Measurements from ENCODE around the gene PLCL2.

The PLCL2 gene

DNA sequence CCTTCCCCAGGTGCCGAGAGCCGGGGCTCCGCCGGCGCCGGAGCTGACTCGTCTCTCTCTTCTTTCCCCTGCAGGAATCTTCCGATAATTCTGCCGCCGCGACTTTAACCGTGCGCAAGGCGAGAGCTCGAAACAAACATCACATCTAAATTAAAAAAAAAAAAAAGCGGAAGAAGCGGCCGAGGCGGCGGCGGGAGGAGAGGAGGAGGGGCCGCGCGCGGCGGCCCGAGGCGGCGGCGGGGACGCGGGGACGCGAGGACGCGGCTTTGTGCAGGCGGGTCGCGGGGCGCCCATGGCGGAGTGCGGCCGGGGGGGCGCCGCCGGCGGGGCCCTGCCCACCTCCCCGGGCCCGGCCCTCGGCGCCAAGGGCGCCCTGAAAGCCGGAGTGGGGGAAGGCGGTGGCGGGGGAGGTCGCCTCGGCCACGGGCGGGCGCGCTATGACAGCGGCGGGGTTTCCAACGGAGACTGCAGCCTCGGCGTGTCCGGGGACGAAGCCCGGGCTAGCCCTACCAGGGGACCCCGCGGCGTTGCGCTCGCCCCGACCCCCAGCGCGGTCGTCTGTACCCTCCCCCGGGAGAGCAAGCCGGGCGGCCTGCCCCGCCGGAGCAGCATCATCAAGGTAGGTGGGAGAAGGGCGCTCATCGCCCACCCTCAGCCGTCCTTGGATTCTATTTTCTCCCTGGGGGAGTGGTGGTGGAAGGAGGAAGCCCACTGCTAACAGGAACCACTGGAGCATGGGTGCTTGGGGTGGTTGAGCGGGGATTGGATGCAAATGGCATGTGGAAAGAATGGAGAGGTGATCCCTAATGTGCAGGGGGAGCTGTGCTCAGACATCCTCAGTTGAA lies at the start of gene PLCL2:
TSS of gene PLCL2 (plus strand) at position 208 of the 845 bp plus-strand sequence. CDS start at position 293, 85 bp downstream.
- TF ChIP-seq, protein P1, sequence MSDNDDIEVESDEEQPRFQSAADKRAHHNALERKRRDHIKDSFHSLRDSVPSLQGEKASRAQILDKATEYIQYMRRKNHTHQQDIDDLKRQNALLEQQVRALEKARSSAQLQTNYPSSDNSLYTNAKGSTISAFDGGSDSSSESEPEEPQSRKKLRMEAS (IDR thresholded peaks at IDR 0.05; ENCODE audit: low read depth, low read length): no peak
- DNase-seq (ENCODE audit: low read depth): peak; percentile 72
- peak within 1 kb of the TSS; percentile 54 for H3K4me3 ChIP-seq (ENCODE audit: low read depth, low read length)

DNA sequence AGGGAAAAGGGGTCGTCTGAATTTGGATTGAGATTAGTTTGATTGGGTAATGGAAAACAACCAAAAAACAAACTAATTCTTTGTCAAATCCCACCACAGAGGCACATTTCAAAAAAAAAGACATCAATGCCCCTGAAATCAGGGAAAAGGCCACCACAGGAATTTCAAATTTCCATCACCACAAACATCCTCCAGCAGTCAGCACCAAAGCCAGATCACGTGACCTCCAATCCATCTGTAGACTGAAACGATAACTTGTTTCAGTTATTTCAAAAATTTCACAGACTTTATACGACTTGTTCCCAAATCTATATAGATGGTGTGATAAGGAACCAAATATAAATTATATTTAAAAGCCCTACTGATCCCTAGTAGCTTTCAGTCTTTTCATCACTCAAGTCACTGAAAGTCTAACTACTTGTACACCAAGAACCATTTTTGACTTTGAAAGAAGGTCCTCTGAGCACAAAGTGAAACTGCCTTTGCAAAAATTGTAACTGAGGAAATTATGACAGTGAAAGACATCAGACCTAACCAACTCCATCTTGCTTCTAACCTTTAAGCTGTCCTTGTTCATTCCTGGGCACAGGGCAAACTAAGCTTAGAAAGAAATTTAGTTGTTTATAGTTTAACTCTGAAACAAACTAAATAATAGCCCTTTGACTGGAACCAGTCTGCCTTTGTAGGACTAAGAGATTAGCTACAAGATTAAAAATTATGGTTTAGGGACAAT lies 48.1 kb upstream of the PLCL2 start:
- DNase-seq (ENCODE audit: low read depth): no peak
- H3K4me3 ChIP-seq (ENCODE audit: low read depth, low read length): no peak overlapping the region
- TF ChIP-seq MYC (IDR thresholded peaks at IDR 0.05; ENCODE audit: low read depth, low read length): no peak
- TF ChIP-seq, protein P2, sequence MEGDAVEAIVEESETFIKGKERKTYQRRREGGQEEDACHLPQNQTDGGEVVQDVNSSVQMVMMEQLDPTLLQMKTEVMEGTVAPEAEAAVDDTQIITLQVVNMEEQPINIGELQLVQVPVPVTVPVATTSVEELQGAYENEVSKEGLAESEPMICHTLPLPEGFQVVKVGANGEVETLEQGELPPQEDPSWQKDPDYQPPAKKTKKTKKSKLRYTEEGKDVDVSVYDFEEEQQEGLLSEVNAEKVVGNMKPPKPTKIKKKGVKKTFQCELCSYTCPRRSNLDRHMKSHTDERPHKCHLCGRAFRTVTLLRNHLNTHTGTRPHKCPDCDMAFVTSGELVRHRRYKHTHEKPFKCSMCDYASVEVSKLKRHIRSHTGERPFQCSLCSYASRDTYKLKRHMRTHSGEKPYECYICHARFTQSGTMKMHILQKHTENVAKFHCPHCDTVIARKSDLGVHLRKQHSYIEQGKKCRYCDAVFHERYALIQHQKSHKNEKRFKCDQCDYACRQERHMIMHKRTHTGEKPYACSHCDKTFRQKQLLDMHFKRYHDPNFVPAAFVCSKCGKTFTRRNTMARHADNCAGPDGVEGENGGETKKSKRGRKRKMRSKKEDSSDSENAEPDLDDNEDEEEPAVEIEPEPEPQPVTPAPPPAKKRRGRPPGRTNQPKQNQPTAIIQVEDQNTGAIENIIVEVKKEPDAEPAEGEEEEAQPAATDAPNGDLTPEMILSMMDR (IDR thresholded peaks at IDR 0.05; ENCODE audit: low read depth, low read length): no peak
- no peak for TF ChIP-seq POLR2A (IDR thresholded peaks at IDR 0.05; ENCODE audit: extremely low read depth, insufficient read length)
- TF ChIP-seq, protein P1 (IDR thresholded peaks at IDR 0.05; ENCODE audit: low read depth, low read length): no peak

DNA sequence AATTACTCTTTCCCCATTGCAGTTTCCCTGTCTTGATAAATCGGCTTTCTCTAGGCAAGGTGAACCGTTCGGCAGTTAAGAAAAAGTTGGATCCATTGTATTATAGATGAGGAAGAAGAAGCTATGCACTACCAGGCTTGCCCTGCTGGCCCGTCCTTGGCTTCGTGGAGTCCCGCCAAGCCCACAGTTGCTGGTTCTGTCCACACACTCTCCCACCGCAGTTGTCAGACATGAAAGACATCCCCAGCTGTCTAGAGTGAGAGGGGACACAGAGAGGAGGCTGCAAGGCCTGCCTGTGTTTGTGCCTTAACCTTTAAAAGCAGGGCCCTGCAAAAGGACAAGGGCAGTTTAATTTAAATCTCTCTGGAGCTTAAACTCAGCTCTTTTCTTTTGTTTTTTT lies 47.2 kb upstream of the PLCL2 start:
- no peak overlapping the region for H3K4me3 ChIP-seq (ENCODE audit: low read depth, low read length)
- DNase-seq (ENCODE audit: low read depth): no peak
- TF ChIP-seq, protein P2 (IDR thresholded peaks at IDR 0.05; ENCODE audit: low read depth, low read length): no peak
- no peak for TF ChIP-seq MYC (IDR thresholded peaks at IDR 0.05; ENCODE audit: low read depth, low read length)
- no peak for TF ChIP-seq POLR2A (IDR thresholded peaks at IDR 0.05; ENCODE audit: extremely low read depth, insufficient read length)
- TF ChIP-seq, protein P1 (IDR thresholded peaks at IDR 0.05; ENCODE audit: low read depth, low read length): no peak

DNA sequence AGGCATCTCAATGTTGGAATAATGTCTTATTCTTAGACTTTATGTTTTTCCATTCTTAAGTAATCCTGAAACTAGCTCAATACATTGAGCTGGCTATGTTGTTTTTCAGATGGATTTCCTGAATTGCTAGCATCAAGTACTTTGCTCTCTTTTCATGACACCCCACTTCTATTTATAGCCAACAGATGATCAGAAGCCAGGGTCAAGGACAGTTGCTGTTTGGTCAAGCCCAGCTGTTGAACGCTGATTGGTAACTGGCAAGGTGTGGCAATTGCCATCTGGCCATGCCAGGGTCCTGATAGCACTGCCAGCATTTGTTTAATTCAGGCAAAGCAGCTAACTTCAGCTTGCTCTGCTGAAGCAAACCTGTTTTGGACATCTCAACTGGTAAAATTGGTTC lies 46.2 kb upstream of the PLCL2 start:
- TF ChIP-seq, protein P1 (IDR thresholded peaks at IDR 0.05; ENCODE audit: low read depth, low read length): no peak
- TF ChIP-seq, protein P2 (IDR thresholded peaks at IDR 0.05; ENCODE audit: low read depth, low read length): no peak
- no peak overlapping the region for H3K4me3 ChIP-seq (ENCODE audit: low read depth, low read length)
- DNase-seq (ENCODE audit: low read depth): no peak

DNA sequence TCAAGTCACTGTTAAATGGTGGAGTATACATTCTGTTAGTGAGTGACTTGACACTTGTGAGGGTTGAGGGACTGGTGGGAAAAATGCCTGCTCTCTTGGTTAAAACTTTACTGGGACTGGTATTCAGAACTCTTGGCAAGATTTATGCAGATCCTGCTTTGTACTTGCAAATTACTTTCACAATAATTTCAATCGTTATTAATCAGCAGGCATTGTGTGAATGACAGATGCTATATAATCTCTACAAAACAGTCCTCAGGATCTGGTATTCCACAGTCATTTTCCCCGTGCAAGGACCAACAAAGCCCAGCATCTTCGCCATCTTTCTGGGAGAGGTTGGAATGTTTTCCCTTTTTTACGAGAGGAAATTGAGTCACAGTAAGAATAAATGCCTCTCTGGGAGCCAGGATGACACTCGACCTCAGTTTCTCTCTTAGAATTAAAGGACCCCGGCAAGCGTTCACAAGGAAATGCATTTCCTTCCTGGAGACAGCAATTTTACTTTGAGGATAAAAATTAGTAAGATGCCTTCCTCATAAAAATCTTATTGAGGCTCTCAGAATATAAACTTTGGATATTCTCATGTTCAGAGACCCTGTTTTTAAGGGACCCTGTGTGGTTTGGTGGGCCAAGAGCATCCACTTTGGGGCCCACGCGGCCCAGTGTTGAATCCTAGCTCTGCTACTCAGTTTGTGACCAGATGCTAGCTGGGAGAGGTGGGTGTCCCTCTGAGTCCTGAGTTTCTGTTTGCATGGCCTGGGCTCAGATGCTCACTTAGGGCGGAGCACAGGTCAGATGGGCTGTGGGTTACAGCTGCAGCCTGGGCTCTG lies 45.3 kb upstream of the PLCL2 start:
- H3K4me3 ChIP-seq (ENCODE audit: low read depth, low read length): no peak overlapping the region
- no peak for DNase-seq (ENCODE audit: low read depth)
- TF ChIP-seq MYC (IDR thresholded peaks at IDR 0.05; ENCODE audit: low read depth, low read length): no peak

DNA sequence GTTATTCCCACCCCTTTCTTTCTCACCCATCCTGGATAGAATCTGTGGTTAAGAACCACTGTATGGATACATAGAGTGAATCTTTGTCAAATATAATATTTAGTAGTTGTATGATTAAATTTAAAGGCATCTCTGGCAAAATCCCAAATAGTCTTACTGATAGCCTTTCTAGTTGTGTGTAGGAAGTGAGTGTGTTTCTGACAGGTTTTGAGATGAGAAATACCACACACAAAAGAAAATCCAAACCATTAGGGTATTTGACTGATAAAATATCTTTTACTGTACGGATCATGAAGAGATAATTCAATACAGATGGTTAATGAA lies 44.7 kb upstream of the PLCL2 start:
- no peak for TF ChIP-seq MYC (IDR thresholded peaks at IDR 0.05; ENCODE audit: low read depth, low read length)
- TF ChIP-seq, protein P2 (IDR thresholded peaks at IDR 0.05; ENCODE audit: low read depth, low read length): no peak
- no peak for TF ChIP-seq POLR2A (IDR thresholded peaks at IDR 0.05; ENCODE audit: extremely low read depth, insufficient read length)
- TF ChIP-seq, protein P1 (IDR thresholded peaks at IDR 0.05; ENCODE audit: low read depth, low read length): no peak
- DNase-seq (ENCODE audit: low read depth): no peak

More for the DNA sequence above, 44.7 kb upstream of the PLCL2 start:
- H3K4me3 ChIP-seq (ENCODE audit: low read depth, low read length): no peak overlapping the region

Measured in NB4 (cell line).